SK-N-SH (cell line): ENCODE results near the gene SETX. TPM values are rescaled to one million over a fixed set of nuclear protein-coding genes. Genes with fewer than 3 reads are reported as not detected.

Experiments
- CTCF ChIA-PET: fragments of 300-600, 350-600 bp; formaldehyde crosslinking; extraction: SDS; loops from one replicate; lab custom pipeline; 2021; lab: Yijun Ruan, JAX
- POLR2A ChIA-PET: fragments of 350-600 bp; sonication (Branson Sonifier 250); formaldehyde crosslinking; extraction: SDS; loops from one replicate; lab custom pipeline; 2020; ENCODE audit warnings: antibody characterized with exemption, inconsistent platforms; lab: Yijun Ruan, JAX
- DNase-seq: peaks from one replicate; pipeline ENCODE4 v3.0.0; 2012
- H2AFZ ChIP-seq: fragments of 200-600 bp; sonication (generic); 2 replicates; pipeline ENCODE4 v1.8.1; 2016; ENCODE audit warnings: antibody characterized with exemption, mild to moderate bottlenecking, low read depth
- H3F3A ChIP-seq: fragments of 200-600 bp; sonication (generic); replicated peaks from 2 replicates; pipeline ENCODE3; 2016; ENCODE audit warnings: antibody characterized with exemption, mild to moderate bottlenecking; ENCODE audit not compliant: insufficient read depth
- H3K27ac ChIP-seq, 2 experiments: fragments of 200-500 bp in 1 of 2; fragments of 200-600 bp in 1 of 2; sonication (Bioruptor generic) in 1 of 2; sonication (generic), shearing (Covaris generic) in 1 of 2; 2 replicates each; pipeline versions ENCODE4 v1.5.1 to v1.6.1; 2014 to 2016; ENCODE audit warnings: low read depth in 2 of 2, inconsistent platforms in 1 of 2, low read length in 1 of 2, mild to moderate bottlenecking in 1 of 2, mixed read lengths in 1 of 2
- H3K27me3 ChIP-seq: fragments of 200-600 bp; sonication (generic), shearing (Covaris generic); 2 replicates; pipeline ENCODE4 v1.6.1; 2016; ENCODE audit warnings: mixed run types; ENCODE audit not compliant: insufficient read depth
- H3K36me3 ChIP-seq, 2 experiments: fragments of 200-500 bp in 1 of 2; fragments of 200-600 bp in 1 of 2; sonication (Bioruptor generic) in 1 of 2; sonication (generic) in 1 of 2; replicated peaks in 1 of 2; 2 replicates each; pipeline versions ENCODE3 to v1.5.1; 2014 to 2016; ENCODE audit warnings: low read length in 1 of 2, mild to moderate bottlenecking in 1 of 2; ENCODE audit not compliant: insufficient read depth in 2 of 2, control insufficient read depth in 1 of 2
- H3K4me1 ChIP-seq, 2 experiments: fragments of 200-500 bp in 1 of 2; fragments of 200-600 bp in 1 of 2; sonication (Bioruptor generic) in 1 of 2; sonication (generic), shearing (Covaris generic) in 1 of 2; 2 replicates each; pipeline versions ENCODE4 v1.5.1 to v1.6.1; 2014 to 2016; ENCODE audit warnings: low read depth in 1 of 2, low read length in 1 of 2, mixed run types in 1 of 2; ENCODE audit not compliant: insufficient read depth in 2 of 2, control insufficient read depth in 1 of 2
- H3K4me2 ChIP-seq: fragments of 200-600 bp; sonication (generic), shearing (Covaris generic); 2 replicates; pipeline ENCODE4 v1.6.1; 2017; ENCODE audit warnings: mixed run types
- H3K4me3 ChIP-seq, 2 experiments: fragments of 200-500 bp in 1 of 2; fragments of 200-600 bp in 1 of 2; sonication (Bioruptor generic) in 1 of 2; sonication (generic), shearing (Covaris generic) in 1 of 2; 2 replicates each; pipeline versions ENCODE4 v1.5.1 to v1.8.1; 2014 to 2016; ENCODE audit warnings: low read depth in 2 of 2, inconsistent platforms in 1 of 2, low read length in 1 of 2, mild to moderate bottlenecking in 1 of 2, mixed read lengths in 1 of 2, moderate library complexity in 1 of 2
- H3K79me2 ChIP-seq: fragments of 200-600 bp; sonication (generic); 2 replicates; pipeline ENCODE4 v1.8.1; 2017; ENCODE audit warnings: mild to moderate bottlenecking; ENCODE audit not compliant: insufficient read depth
- H3K9ac ChIP-seq: fragments of 200-600 bp; sonication (generic); 2 replicates; pipeline ENCODE4 v1.6.1; 2017; ENCODE audit warnings: mixed run types
- H3K9me2 ChIP-seq: fragments of 200-600 bp; sonication (generic); 2 replicates; pipeline ENCODE4 v1.6.1; 2017; ENCODE audit warnings: mixed run types
- H3K9me3 ChIP-seq: fragments of 200-600 bp; sonication (generic); 2 replicates; pipeline ENCODE4 v1.6.1; 2017; ENCODE audit warnings: mixed run types, mild to moderate bottlenecking, moderate library complexity
- H4K20me1 ChIP-seq: fragments of 200-600 bp; sonication (generic); 2 replicates; pipeline ENCODE4 v1.6.1; 2017; ENCODE audit warnings: mild to moderate bottlenecking, mixed run types; ENCODE audit not compliant: insufficient read depth
- CHD2 ChIP-seq: fragments of 150-350 bp; IDR thresholded peaks from 2 replicates; pipeline ENCODE4 v1.6.1; 2018; ENCODE audit warnings: low read length; ENCODE audit not compliant: partially characterized antibody
- EP300 ChIP-seq, 2 experiments: IDR thresholded peaks; 2 replicates each; pipeline versions ENCODE4 v1.4.0 to v1.6.1; 2012; ENCODE audit warnings: borderline replicate concordance in 1 of 2, low read depth in 1 of 2, low read length in 1 of 2
- EZH2phosphoT487 ChIP-seq: fragments of 200-600 bp; sonication (generic); IDR thresholded peaks from 2 replicates; pipeline ENCODE4 v1.6.1; 2017; ENCODE audit warnings: low read depth, mixed run types, mild to moderate bottlenecking, antibody characterized with exemption, moderate library complexity, borderline replicate concordance
- FOSL2 ChIP-seq: IDR thresholded peaks from 2 replicates; pipeline ENCODE4 v1.4.0; 2012; ENCODE audit warnings: low read depth, mild to moderate bottlenecking, moderate library complexity, borderline replicate concordance
- NRF1 ChIP-seq: IDR thresholded peaks from 2 replicates; pipeline ENCODE4 v1.6.1; 2012; ENCODE audit warnings: low read depth, mild to moderate bottlenecking, low read length
- POLR2AphosphoS5 ChIP-seq: IDR thresholded peaks from 2 replicates; pipeline ENCODE4 v1.6.1; 2012; ENCODE audit warnings: low read depth, low read length
- RXRA ChIP-seq: IDR thresholded peaks from 2 replicates; pipeline ENCODE4 v1.4.0; 2012; ENCODE audit warnings: low read depth, mild to moderate bottlenecking, borderline replicate concordance
- SIN3A ChIP-seq: IDR thresholded peaks from 2 replicates; pipeline ENCODE4 v1.6.1; 2012; ENCODE audit warnings: low read depth, mild to moderate bottlenecking, low read length, moderate library complexity, borderline replicate concordance
- TEAD4 ChIP-seq: IDR thresholded peaks from 2 replicates; pipeline ENCODE4 v1.4.0; 2012; ENCODE audit warnings: mild to moderate bottlenecking, borderline replicate concordance; ENCODE audit not compliant: insufficient read depth
- USF1 ChIP-seq: IDR thresholded peaks from 2 replicates; pipeline ENCODE4 v1.4.0; 2012; ENCODE audit warnings: low read depth, borderline replicate concordance
- ZBTB33 ChIP-seq: IDR thresholded peaks from 2 replicates; pipeline ENCODE4 v1.4.0; 2012; ENCODE audit warnings: low read depth, borderline replicate concordance
- WGBS: methylation state at CpG from one replicate; pipeline ENCODE4 v1.1.6; 2017; ENCODE audit warnings: low lambda C conversion rate; 5-methylcytosine and 5-hydroxymethylcytosine counted together
- polyA plus RNA-seq, 3 experiments: library from polyadenylated mRNA; depleted of rRNA; stranded (reverse); fragments of >200 nt; gene quantifications; 2 replicates each; pipeline ENCODE4 v1.2.3, GENCODE V29; 2012
- TF ChIP-seq, protein P1 (sequence below): IDR thresholded peaks from 2 replicates; pipeline ENCODE4 v1.4.0; 2012; ENCODE audit warnings: low read depth

The SETX gene
- polyA plus RNA-seq, 1 of the 3 experiments (the other 2 are of a cell fraction): 12.3 TPM

- Histone ChIP-seq H3K9me3 (no peaks in the 10 kb centered on the region), H3F3A (peaks cover 3% of the 10 kb centered on the region), H3K9me2 (no peaks in the 10 kb centered on the region), H3K9ac (no peak overlapping the region), H3K4me1 (peaks cover 0 to 40% of the 10 kb centered on the region in 2 experiments; a peak in 2 of 4 replicates), H3K4me2 (no peak overlapping the region), H4K20me1 (0 out of 2 replicates have a peak, but pooled peaks cover 9% of the 10 kb centered on the region), H3K79me2 (no peaks in the 10 kb centered on the region), H3K4me3 (no peak overlapping the region), H3K36me3 (no peaks in the 10 kb centered on the region), H3K27ac (no peak overlapping the region), H2AFZ (no peak overlapping the region), H3K27me3 (no peaks in the 10 kb centered on the region)
- peak; percentile 65 for DNase-seq
- TF ChIP-seq EP300 (IDR thresholded peaks at IDR 0.05; ENCODE audit: borderline replicate concordance in 1 of 2, low read depth in 1 of 2, low read length in 1 of 2) (peak in 1 of 2 experiments; percentile 38; a peak in 1 of 4 replicates), CHD2 (no peak)
- ChIA-PET POLR2A (interaction anchor here (0.7 to 1.4 kb wide), 3 partner anchors 18 to 52 kb away, joined by 3 read pairs; no protein-coding TSS in a partner anchor), CTCF (interaction anchor here (0.9 to 12.6 kb wide), 11 partner anchors 8 to 476 kb away, joined by 3 to 218 read pairs (median 10); partner anchors contain the start of gene NTNG2)
- 75% methylated on average over 12 of the region's 12 CpGs for WGBS
Observed at GRCh38 chr9:132234535-132234934, 120.3 kb downstream of the SETX start.

- H3F3A ChIP-seq: no peaks in the 10 kb centered on the region
- H3K27me3 ChIP-seq: no peaks in the 10 kb centered on the region
- H3K4me1 ChIP-seq: peaks cover 0 to 39% of the 10 kb centered on the region in 2 experiments; a peak in 2 of 4 replicates
- CTCF ChIA-PET: interaction anchor here (1.0 to 12.6 kb wide), 6 partner anchors 12 to 475 kb away, joined by 3 to 218 read pairs (median 18); partner anchors contain the start of gene NTNG2
- H3K79me2 ChIP-seq: no peaks in the 10 kb centered on the region
- no peaks in the 10 kb centered on the region for H3K9me3 ChIP-seq
- no peak overlapping the region for H3K4me3 ChIP-seq
- no peak for DNase-seq
- H3K4me2 ChIP-seq: no peak overlapping the region
- H3K36me3 ChIP-seq: no peaks in the 10 kb centered on the region
- H4K20me1 ChIP-seq: 0 out of 2 replicates have a peak, but pooled peaks cover 5% of the 10 kb centered on the region
- no peak overlapping the region for H3K27ac ChIP-seq
- WGBS: 77% methylated on average over 3 of the region's 3 CpGs
- H3K9ac ChIP-seq: no peak overlapping the region
- TF ChIP-seq NRF1 (no peak), POLR2AphosphoS5 (no peak), TEAD4 (no peak), USF1 (no peak)
- TF ChIP-seq, protein P1, sequence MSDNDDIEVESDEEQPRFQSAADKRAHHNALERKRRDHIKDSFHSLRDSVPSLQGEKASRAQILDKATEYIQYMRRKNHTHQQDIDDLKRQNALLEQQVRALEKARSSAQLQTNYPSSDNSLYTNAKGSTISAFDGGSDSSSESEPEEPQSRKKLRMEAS: no peak
- no peak overlapping the region for H2AFZ ChIP-seq
- H3K9me2 ChIP-seq: no peaks in the 10 kb centered on the region
- POLR2A ChIA-PET: no interaction called here
Observed at GRCh38 chr9:132233138-132233537, 121.6 kb downstream of the SETX start.

DNA sequence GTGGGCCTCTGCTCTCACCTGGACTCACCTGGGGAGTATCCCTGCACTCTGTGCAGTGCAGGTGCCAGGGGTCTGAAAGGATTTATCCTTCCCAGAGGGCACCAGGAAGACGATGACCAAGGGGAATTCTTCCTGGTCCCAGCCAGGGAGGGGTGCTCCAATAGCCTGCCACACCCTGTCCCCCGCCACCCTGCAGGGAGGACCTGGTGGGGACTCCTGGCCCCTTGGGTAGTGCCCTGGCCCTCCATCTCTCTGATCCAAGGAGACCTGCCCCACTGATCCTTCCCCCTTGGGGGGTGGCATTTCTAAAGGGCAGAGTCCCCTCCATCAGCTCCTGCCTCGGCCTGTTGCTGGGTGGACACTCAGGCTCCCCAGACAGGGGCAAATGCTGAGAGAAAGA, 122.3 kb downstream of the SETX start:
- H3K9me2 ChIP-seq: no peaks in the 10 kb centered on the region
- H3F3A ChIP-seq: no peaks in the 10 kb centered on the region
- ChIA-PET POLR2A (no interaction called here), CTCF (interaction anchor here (1.0 to 12.6 kb wide), 4 partner anchors 12 to 474 kb away, joined by 3 to 218 read pairs (median 67); partner anchors contain the start of gene NTNG2)
- no peaks in the 10 kb centered on the region for H3K36me3 ChIP-seq
- H3K9me3 ChIP-seq: no peaks in the 10 kb centered on the region
- H4K20me1 ChIP-seq: 0 out of 2 replicates have a peak, but pooled peaks cover 5% of the 10 kb centered on the region
- H3K27me3 ChIP-seq: no peaks in the 10 kb centered on the region
- no peak overlapping the region for H2AFZ ChIP-seq
- no peak overlapping the region for H3K4me3 ChIP-seq
- 64% methylated on average over 1 of the region's 3 CpGs for WGBS
- H3K4me1 ChIP-seq: peaks cover 0 to 39% of the 10 kb centered on the region in 2 experiments; a peak in 2 of 4 replicates
- no peak for TF ChIP-seq ZBTB33
- TF ChIP-seq EZH2phosphoT487: no peak
- TF ChIP-seq RXRA: no peak
- TF ChIP-seq FOSL2: no peak
- TF ChIP-seq SIN3A: no peak
- H3K27ac ChIP-seq: no peak overlapping the region
- H3K4me2 ChIP-seq: no peak overlapping the region
- H3K79me2 ChIP-seq: no peaks in the 10 kb centered on the region
- no peak overlapping the region for H3K9ac ChIP-seq
- no peak for DNase-seq
